Activated CD4-positive, alpha-beta T cell treated with anti-CD3 and anti-CD28 coated beads, Interleukin-2, amount 50 U/mL, for 16 hours (primary cell): ENCODE results near the gene S100G.

ENCODE experiments used
- DNase-seq: peaks from one replicate; pipeline ENCODE4 v3.0.0-alpha.2; 2020

The S100G gene

GRCh38 chrX:16651391-16652024, 1.6 kb downstream of the S100G start:
- DNase-seq, result no peak

DNA sequence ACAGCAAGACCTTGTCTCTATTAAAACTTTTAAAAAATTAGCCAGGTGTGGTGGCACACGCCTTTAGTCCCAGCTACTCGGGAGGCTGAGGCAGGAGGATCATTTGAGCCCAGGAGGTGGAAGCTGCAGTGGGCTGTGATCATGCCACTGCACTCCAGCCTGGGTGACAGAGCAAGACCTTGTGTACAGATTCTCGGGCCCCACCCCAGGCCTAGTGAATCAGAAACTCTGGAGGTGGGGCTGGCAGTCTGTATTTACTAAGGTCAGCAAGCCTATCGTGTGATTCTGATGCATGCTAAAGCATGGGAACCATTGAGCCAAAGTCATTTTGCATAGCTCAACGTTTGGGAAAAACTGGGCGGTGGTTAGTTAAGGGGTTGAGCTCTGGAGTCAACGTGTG, 3.5 kb downstream of the S100G start:
- DNase-seq, result no peak

GRCh38 chrX:16654093-16654492, 4.1 kb downstream of the S100G start:
- DNase-seq, result no peak

GRCh38 chrX:16658284-16658683, 8.3 kb downstream of the S100G start:
- DNase-seq, result no peak

- DNase-seq, result no peak
Observed at GRCh38 chrX:16659321-16659720, 9.4 kb downstream of the S100G start.

GRCh38 chrX:16661495-16661894, 11.5 kb downstream of the S100G start:
- DNase-seq, result no peak

GRCh38 chrX:16662402-16662801, 12.4 kb downstream of the S100G start:
- no peak for DNase-seq

DNA sequence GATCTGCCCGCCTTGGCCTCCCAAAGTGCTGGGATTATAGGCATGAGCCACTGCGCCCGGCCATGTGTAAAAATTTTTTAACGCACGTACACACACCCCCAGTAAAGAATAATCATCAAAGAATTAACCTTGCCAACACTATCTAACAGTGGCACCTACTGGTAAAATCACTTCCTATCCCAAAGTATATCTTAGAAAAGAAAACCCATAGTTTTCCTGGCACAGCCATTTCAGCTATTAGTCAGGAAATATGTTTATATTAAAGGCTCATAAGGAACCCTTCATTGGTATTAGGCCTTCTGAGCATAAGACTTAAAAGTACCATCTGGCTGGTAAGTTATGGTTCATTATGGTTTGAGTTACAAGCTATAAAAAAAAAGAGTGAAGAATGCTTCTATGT, 14.1 kb downstream of the S100G start:
- DNase-seq, result no peak

- DNase-seq, result no peak
Observed at GRCh38 chrX:16664626-16665025, 14.7 kb downstream of the S100G start.

GRCh38 chrX:16665089-16665488, 15.1 kb downstream of the S100G start:
- no peak for DNase-seq

DNA sequence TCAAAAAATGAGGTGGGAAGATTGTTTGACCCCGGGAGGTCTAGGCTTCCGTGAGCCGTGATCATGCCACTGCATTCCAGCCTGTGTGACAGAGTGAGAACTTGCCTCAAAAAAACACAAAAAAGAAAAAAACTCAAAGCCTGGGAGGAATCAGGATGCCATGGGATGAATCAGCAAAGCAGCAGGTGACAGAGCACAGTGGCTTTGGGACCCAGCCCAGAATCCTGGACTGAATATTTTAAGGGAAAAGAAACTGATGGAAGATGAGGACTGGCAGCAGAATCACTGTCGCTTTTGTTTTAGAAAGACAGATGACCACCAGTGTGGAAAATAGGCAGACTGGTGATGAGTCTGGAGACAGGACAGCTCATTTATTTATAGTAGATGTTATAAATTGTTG, 16.6 kb downstream of the S100G start:
- no peak for DNase-seq

DNA sequence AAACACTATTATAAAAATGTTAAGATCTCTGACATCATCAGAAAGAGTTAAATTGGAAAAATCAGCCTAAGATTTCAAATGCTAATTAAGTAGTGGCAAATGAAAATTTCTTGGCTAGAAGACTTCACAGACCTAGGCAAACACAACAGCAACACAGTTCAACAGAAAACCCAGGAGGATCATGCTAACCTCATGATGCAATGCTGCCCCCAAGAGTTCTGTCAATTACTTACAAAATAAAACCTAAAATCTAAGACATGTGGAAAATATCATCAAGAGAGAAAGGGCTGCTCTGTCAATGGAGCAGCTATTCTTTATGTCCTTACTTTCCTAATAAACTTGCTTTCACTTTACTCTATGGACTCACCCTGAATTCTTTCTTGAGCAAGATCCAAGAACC, 21.0 kb downstream of the S100G start:
- peak; percentile 32 for DNase-seq

DNA sequence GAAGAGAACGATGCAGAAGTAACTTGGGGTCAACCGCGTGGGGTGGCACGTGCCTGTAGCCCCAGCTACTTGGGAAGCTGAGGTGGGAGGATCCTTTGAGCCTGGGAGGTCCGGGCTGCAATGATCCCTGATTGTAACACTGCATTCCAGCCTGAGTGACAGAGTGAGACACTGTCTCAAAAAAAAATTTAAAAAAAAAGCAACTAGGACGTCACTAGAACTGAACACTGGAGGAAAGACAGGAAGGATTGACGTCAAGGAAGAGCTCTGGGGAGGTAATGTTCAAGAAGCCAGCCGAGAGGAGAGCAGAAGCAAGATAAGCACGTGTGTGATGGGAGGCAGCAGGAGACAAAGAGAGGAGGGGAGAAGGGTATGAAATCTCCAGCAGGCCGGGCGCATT, 28.7 kb downstream of the S100G start:
- DNase-seq, result no peak

DNA sequence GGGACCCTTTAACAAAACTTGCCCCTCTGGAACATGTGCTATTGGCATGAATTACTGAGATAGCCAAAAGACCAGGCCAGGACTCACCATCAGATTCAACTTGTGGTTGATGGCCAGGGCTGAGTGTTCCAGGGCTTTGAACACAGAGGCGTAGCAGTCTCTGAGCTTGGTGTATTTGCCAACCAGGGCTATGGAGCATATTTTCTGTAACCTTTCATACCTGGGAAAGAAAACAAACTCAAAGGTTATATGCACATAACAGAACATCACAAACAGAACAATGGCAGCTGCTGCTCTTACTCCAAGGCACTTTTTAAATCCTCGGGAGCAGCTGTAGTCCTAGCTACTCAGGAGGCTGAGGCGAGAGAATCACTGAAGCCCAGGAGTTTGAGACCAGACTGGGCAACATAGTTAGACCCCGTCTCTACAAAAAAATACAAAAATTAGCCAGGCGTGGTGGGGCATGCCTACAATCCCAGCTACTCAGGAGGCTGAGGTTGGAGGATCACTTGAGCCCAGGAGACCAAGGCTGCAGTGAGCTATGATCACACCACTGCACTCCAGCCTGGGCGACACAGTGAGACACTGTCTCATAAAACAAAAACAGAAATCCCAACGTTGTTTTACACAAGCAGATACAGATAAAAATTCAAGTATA, 33.2 kb downstream of the S100G start:
- no peak for DNase-seq

DNA sequence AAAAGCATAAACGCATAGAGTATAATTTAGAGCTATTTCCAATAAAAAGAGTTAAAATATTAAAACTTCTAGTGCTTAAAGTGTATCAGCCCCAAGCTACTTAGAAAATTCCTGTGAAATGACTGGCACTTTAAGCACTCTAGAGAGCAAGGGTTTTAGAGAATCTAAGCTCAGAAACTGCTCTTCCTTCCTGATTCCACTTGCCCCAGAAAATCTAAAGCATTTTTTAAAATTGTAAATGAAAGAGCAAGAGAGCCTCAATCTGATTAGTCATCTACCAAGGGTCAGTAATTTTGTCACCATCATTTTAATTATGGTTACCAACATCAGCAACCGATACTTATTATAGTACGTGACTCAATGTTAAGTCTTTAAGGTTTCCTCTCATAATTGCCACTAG, 37.6 kb downstream of the S100G start:
- DNase-seq, result no peak

DNA sequence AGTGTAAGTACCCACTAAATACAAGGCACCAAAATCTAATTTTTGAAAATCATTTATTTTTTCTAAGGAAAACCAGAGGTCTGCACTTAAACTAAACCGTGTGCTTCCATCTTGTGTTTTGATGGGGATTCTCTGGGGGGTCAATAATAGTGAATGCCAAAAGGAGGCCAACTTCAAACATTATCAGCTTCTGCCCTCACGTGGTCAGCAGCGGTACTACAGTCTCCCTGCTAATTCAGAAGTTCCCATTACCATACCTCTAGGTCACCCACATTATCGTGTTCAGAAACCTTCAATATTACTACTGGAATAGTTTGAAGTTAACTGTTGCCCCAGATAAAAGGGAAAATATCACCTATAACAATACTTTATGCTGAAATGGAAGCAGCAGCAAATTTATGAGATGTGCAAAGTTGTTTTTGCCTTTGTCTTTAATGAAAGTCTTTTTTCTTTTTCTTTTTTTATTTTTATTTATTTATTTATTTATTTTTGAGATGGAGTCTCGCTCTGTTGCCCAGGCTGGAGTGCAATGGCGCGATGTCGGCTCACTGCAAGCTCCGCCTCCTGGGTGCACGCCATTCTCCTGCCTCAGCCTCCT, 45.2 kb downstream of the S100G start:
- peak; percentile 64 for DNase-seq

DNA sequence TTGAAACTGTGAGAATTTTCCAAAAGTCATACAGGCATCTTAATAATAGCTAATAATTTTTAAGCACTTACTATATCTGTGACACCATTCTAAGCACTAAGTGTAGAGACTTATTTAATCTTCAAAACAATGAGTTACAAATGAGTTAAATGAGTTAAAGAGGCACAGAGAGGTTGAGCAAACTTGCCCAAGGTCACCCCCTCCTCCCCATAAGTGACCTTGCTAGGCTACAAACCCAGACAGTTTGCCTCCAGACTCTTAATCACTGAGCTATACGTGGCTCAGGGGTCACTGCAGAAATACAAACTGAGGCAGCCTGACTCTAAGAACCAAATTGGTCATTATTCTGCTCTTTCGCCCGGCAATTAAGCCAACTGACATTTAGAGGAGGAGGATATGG, 47.0 kb downstream of the S100G start:
- DNase-seq, result no peak

GRCh38 chrX:16699389-16699788, 49.4 kb downstream of the S100G start:
- DNase-seq, result no peak

GRCh38 chrX:16700734-16701133, 50.8 kb downstream of the S100G start:
- no peak for DNase-seq

DNA sequence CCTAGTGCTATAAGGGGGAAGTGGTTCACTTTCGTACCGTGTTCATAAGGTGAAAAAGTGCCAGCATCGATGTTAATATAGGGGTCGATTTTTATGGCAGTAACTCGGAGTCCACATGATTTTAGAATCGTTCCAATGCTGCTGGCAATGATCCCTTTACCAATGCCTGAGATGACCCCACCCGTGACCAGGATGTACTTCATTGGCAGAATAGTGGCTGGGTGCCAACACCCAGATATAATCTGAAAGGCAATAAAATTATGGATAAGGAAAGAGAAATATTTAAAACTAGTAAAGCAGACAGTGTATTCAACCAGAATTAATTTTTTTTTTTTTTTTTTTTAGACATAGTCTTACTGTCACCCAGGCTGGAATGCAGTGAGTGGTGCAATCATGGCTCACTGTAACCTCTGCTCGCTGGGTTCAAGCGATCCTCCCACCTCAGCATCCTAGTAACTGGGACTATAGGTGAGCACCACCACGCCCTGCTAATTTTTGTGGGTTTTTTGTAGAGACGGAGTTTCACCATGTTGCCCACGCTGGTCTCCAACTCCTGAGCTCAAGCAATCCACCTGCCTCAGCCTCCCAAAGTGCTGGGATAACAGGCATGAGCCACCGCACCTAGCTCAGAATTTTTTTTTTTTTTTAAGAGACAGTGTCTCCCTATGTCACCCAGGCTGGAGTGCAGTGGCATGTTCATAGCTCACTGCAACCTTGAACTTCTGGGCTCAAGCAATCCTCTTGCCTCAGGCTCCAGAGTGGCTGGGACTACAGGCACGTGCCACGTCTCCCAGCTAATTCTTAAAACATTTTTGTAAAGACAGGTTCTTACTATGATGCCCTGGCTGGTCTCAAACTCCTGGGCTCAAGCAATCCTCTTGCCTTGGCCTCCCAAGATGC, 53.0 kb downstream of the S100G start:
- no peak for DNase-seq
